Panc1 (cell line): ENCODE measurements around the gene DIS3L2.

Experiments used
- POLR2AphosphoS5 ChIP-seq: IDR thresholded peaks from 2 replicates; pipeline ENCODE4 v1.6.1; 2012; ENCODE audit warnings: mild to moderate bottlenecking, low read depth, low read length, moderate library complexity
- TF ChIP-seq, protein P1 (sequence below): fragments of 450-650 bp; IDR thresholded peaks from 2 replicates; pipeline ENCODE4 v1.5.1; 2017; ENCODE audit warnings: mild to moderate bottlenecking

DNA sequence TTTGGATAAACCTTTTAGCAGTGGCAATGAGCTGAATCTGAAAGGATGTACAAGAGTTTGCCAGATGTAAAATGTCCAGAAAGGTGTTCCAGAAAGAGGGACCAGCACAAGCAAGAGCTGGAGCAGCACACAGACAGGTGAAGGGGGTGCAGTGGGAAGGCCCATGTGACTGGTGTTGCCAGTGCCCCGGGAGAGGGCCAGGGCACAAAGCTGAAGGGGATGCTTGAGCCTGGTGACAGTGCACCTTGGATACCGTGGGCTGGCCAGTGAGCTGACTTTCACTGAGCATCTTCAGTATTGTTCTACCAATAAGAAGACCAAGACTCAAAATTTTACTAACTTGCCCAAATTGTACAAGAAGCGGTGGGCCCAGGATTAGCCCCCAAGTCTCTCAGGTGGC is 284.7 kb downstream of the DIS3L2 start:
- TF ChIP-seq, protein P1, sequence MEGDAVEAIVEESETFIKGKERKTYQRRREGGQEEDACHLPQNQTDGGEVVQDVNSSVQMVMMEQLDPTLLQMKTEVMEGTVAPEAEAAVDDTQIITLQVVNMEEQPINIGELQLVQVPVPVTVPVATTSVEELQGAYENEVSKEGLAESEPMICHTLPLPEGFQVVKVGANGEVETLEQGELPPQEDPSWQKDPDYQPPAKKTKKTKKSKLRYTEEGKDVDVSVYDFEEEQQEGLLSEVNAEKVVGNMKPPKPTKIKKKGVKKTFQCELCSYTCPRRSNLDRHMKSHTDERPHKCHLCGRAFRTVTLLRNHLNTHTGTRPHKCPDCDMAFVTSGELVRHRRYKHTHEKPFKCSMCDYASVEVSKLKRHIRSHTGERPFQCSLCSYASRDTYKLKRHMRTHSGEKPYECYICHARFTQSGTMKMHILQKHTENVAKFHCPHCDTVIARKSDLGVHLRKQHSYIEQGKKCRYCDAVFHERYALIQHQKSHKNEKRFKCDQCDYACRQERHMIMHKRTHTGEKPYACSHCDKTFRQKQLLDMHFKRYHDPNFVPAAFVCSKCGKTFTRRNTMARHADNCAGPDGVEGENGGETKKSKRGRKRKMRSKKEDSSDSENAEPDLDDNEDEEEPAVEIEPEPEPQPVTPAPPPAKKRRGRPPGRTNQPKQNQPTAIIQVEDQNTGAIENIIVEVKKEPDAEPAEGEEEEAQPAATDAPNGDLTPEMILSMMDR = no peak
- no peak for TF ChIP-seq POLR2AphosphoS5
